SIG-M5 treated with dmso at 0.1 percent for 504 hours (cell line): Measurements from ENCODE around the gene DPP3.
"Not testable (repeated sequence)": the region's sequence is repeated elsewhere in the genome, so short reads cannot be mapped to it uniquely, and the experiment has no call there.

Source experiments
- DNase-seq: peaks from one replicate; lab custom pipeline; 2025; ENCODE audit not compliant: unreplicated experiment; lab: John Stamatoyannopoulos, UW

Gene DPP3

DNA sequence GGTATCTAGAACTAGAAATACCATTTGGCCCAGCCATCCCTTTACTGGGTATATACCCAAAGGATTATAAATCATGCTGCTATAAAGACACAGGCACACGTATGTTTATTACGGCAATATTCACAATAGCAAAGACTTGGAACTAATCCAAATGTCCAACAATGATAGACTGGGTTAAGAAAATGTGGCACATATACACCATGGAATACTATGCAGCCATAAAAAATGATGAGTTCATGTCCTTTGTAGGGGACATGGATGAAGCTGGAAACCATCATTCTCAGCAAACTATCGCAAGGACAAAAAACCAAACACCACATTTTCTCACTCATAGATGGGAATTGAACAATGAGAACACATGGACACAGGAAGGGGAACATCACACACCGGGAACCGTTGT is 16.1 kb upstream of the DPP3 start:
- DNase-seq: not testable (repeated sequence)

DNA sequence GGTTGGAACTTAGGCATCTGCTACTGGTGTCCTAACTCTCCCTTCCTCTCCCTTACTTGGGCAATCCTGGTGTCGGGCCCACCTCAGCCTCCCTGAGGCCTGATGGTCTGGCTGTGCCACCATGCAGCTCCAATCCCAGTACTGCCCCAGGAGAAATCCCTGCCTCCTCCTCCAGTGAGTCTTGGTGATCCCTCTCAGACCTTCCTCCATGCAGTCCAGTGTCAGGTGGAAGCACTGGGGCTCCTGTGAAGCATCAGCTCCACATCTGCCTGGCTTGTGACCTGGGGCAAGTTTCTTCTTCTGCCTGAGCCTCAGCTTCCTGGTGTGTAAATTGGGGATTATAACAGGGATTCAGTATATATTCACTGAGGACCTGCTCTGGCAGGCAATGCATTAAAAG is 15.3 kb upstream of the DPP3 start:
- DNase-seq: no peak

DNA sequence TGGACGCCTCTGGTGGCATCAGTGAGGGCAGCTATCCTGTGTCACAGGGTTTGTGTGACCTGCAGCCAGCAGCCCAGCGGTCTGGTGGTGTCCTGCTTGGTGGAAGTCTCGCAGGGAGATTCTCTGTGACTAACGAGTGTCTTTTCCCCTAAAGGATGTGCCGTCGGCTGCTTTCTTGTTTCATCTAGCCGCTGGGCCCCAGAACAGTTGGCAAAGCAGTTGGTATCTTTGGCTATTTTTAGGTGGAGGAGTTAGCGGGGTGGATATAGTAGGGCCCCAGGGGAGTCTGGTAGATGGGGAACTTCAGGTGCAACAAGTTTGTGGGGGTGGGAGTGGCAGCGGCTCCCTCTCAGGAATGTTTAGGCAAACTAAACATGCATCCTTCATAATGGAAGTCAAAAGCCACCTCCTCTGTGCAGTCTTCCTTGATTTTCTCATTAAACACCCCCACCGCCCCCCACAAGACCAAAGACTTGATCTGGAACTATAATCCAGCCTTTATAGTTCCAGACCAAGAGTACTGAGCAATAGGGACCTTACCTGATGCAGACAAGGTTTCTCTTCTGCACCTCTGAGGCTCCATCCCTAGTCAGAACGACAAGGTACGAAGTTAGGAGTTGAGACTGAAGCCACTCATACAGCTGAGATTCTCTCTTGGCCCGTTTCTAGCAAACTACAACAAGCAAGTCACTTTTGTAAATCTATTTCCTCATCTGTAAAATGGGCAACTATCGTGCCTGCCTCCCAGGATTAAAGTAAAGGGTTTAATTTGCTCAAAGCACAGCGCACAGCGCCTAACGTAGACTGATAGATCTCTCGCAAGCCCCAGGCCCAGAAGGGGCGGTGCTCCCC is 14.6 kb upstream of the DPP3 start:
- peak; percentile 34 for DNase-seq

- peak; percentile 87 for DNase-seq
These were observed 13.8 kb upstream of the DPP3 start, which contains the start of gene PELI3 for GRCh38 chr11:66466225-66467033. Gene PELI3 (plus strand): TSS chr11:66466905. CDS start chr11:66468129, 1,224 bp downstream.

GRCh38 chr11:66467034-66467659 is 13.1 kb upstream of the DPP3 start:
- no peak for DNase-seq

DNA sequence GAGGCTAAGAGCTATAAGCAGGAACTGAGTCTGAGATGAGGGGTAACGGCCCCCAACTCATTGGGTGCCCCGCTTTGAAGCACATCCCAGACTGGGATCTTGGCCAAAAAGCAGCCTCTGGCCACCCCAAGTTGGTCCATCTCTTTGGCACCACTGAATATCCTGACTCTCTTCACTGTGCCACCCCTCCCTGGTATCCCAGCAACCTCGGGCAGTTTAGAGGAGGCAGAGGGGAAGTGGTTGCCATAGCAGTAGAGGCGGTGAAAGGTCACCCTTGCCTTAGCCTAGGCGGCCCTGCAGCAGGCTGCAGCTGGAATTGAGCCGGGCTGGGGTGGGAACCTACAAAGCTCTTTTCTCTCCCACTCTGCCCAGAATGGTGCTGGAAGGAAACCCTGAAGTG is 12.5 kb upstream of the DPP3 start:
- DNase-seq: peak; percentile 77

GRCh38 chr11:66468691-66469090 is 11.5 kb upstream of the DPP3 start:
- DNase-seq: no peak

DNA sequence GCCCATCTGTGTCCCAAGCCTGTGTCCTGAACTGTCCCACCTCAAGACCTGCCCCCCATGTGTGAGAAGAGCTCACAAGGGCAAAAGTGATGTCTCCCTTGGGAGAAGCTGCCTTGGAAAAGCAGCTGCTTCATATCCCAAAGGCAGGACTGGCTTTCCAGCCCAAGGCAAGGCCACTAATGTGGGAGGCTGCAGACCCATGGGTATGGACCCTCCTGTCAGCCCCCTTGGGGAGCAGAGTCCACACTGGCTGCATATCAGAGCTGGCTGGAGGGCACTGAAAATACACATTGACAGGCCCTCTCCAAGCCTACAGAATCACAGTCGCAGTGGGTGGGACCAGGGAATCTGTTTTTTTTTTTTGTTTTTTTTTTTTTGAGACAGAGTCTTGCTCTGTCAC is 10.8 kb upstream of the DPP3 start:
- DNase-seq: no peak

GRCh38 chr11:66470015-66470414 is 10.2 kb upstream of the DPP3 start:
- DNase-seq: no peak

DNA sequence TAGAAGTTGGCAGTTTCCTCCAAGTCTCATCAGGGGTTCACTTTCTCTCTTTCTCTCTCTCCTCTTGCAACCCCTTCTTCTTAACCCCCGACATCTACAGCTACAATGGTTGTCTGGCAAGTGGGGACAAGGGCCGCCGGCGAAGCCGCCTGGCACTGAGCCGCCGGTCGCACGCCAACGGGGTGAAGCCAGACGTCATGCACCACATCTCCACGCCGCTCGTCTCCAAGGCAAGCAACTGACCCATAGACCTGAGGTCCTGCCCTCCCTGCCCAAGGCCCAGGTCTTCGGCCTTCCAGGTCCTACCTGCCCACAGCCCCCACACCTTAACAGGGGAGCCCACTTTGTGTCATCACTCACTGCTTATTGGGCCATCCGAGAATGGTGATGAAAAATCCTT is 9.1 kb upstream of the DPP3 start:
- DNase-seq: no peak

DNA sequence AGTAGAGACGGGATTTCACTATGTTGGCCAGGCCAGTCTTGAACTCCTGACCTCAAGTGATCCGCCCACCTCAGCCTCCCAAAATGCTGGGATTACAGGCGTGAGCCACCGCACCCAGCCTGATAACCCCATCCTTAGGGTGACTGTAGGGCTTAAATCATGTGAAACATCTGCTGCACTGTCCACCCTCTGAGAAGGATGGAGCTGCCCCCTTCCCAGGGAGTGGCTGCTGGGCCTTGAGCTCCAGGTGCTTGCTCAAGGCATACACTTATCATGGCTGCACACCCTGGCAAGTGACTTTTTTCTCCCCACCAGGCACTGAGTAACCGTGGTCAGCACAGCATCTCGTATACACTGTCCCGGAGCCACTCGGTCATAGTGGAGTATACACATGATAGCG is 8.2 kb upstream of the DPP3 start:
- no peak for DNase-seq

DNA sequence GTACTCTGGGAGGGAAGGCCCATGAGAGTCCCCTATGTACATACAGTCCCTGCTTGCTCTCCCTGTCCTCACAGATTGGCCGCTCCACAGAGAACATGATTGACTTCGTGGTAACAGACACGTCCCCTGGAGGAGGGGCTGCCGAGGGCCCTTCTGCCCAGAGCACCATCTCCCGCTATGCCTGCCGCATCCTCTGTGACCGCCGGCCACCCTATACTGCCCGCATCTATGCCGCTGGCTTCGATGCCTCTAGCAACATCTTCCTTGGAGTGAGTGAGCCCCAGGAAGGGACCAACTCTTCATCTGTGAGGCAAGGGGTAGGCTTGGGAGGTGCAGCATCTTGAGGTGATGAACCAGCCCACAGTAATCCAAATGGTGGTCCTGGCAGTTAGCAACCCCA is 7.1 kb upstream of the DPP3 start:
- no peak for DNase-seq

DNA sequence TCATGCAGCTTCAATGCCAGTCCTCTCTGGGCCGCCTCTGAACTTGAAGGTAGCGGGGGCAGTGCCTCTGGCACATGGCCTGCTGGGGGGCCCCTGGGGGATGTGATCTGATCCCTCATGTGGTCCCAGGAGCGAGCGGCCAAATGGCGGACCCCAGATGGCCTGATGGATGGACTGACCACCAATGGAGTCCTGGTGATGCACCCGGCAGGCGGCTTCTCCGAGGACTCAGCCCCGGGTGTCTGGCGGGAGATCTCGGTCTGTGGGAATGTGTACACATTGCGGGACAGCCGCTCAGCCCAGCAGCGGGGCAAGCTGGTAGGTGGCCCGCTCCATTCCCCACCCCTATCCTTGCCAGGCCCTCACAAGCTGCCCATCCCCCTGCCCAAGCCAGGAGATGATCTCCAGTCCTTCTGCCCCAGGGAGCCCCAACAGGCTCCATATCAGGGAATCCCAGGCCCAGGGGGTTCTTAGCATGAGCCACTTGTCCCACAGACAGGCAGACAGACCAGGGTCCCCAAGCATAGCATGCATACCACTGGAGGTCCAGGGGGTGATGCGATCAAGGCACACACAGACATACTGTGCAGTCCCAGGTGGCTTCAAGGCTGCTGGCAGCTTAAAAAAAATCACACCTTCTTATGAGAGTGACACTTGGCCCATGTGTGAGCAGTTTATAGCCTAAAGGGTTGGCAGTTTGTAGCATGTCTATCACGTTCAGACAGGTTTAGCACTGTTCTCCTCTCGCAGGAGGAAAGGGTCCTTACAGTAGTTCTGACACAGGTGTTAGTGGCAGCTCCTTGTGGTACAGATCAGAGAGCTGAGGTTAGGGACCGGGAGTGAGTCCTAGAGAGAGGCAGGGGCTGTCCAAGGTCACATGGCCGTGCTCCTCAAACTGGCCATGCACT is 6.4 kb upstream of the DPP3 start:
- no peak for DNase-seq

DNA sequence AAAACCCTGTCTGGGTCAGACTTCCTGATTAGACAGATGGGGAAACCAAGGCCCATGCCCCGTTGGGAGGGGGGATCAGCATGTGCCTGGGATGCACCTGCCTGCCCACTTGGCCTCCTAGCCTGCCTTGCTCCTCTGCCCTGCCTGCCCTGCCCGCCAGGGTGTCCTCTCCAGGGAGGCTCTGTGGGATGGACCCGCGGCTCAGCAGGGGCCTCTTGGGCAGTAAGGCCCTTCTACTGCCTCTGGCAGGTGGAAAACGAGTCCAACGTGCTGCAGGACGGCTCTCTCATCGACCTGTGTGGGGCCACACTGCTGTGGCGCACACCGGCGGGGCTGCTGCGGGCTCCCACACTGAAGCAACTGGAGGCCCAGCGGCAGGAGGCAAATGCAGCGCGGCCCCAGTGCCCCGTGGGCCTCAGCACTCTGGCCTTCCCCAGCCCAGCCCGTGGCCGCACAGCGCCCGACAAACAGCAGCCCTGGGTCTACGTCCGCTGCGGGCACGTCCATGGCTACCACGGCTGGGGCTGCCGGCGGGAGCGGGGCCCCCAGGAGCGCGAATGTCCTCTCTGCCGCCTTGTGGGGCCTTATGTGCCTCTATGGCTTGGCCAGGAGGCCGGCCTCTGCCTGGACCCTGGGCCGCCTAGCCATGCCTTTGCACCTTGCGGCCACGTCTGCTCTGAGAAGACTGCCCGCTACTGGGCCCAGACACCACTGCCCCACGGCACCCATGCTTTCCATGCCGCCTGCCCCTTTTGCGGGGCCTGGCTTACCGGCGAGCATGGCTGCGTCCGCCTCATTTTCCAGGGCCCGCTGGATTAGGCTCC is 4.7 kb upstream of the DPP3 start:
- no peak for DNase-seq

GRCh38 chr11:66476173-66476840 is 3.9 kb upstream of the DPP3 start:
- no peak for DNase-seq

DNA sequence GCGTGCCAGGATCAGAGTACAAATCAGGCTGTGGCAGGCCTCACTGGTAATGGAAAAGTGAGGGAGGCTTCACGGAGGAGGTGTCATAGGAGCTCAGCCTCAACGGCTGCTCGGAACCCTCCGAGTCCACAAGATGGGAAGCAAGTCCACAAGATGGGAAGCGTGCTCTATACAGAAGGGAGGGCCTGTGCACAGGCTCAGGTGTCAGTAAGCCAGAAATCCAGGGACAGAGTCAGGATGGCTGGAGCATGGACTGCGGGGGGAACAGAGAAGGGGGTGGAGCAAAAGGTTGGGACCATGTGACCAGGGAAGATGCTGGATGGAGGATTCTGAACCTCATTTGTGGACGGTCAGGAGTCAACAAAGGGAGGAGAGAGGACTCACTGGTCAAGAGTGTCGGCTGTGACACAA is 3.4 kb upstream of the DPP3 start:
- DNase-seq: no peak

- no peak for DNase-seq
These were observed 2.7 kb upstream of the DPP3 start for GRCh38 chr11:66477263-66478201.

- DNase-seq: no peak
These were observed 1.4 kb upstream of the DPP3 start for GRCh38 chr11:66478729-66479393.
